Activated CD4-positive, alpha-beta T cell treated with anti-CD3 and anti-CD28 coated beads for 36 hours (primary cell): Measurements from ENCODE around the gene ITGA11. TPM values are rescaled to one million over a fixed set of nuclear protein-coding genes. Genes with fewer than 3 reads are reported as not detected.

Experiments
- ATAC-seq: fragments of 200-7000 bp; cut with Tn5 transposase; one replicate; pipeline ENCODE4 v1.10.0; 2021; ENCODE audit warnings: mild to moderate bottlenecking, moderate library complexity
- CTCF ChIA-PET: fragments of 350-600 bp; sonication (Branson Sonifier 250); formaldehyde crosslinking; loops from one replicate; lab custom pipeline; 2021; ENCODE audit warnings: antibody characterized with exemption; lab: Charles Lee
- POLR2A ChIA-PET: fragments of 350-600 bp; sonication (Branson Sonifier 250); formaldehyde crosslinking; loops from one replicate; lab custom pipeline; 2021; ENCODE audit warnings: antibody characterized with exemption, inconsistent platforms; lab: Charles Lee
- DNase-seq: peaks from one replicate; pipeline ENCODE4 v3.0.0-alpha.2; 2020
- H3K27ac Mint-ChIP-seq: one replicate; pipeline ENCODE4 v1.8.0; 2021; ENCODE audit warnings: mixed read lengths
- H3K27me3 Mint-ChIP-seq: one replicate; pipeline ENCODE4 v1.8.0; 2021; ENCODE audit warnings: mixed read lengths
- H3K36me3 Mint-ChIP-seq: one replicate; pipeline ENCODE4 v1.8.0; 2021; ENCODE audit warnings: low read depth, mixed read lengths
- H3K4me1 Mint-ChIP-seq: one replicate; pipeline ENCODE4 v1.8.0; 2021; ENCODE audit warnings: mixed read lengths
- H3K4me3 Mint-ChIP-seq: one replicate; pipeline ENCODE4 v1.8.0; 2021; ENCODE audit warnings: mild to moderate bottlenecking, moderate library complexity, mixed read lengths
- H3K9me3 Mint-ChIP-seq: one replicate; pipeline ENCODE4 v1.8.0; 2021; ENCODE audit warnings: low read depth, mixed read lengths
- intact Hi-C, 2 experiments: fragments of 100-400 bp; cut with DNase I in 1 of 2; cut with micrococcal nuclease in 1 of 2; formaldehyde crosslinking; loops; one replicate each; pipeline versions ENCODE4 v1.14.2 to v1.15.1; 2022 to 2024; cut with DNase I, micrococcal nuclease
- total RNA-seq, 2 experiments: library from RNA; stranded (reverse); gene quantifications; one replicate each; pipeline ENCODE4 v1.2.3, GENCODE V29; 2021

ITGA11 gene
- total RNA-seq, 2 experiments from 2014 or later, result 2.9 to 3.2 TPM

DNA sequence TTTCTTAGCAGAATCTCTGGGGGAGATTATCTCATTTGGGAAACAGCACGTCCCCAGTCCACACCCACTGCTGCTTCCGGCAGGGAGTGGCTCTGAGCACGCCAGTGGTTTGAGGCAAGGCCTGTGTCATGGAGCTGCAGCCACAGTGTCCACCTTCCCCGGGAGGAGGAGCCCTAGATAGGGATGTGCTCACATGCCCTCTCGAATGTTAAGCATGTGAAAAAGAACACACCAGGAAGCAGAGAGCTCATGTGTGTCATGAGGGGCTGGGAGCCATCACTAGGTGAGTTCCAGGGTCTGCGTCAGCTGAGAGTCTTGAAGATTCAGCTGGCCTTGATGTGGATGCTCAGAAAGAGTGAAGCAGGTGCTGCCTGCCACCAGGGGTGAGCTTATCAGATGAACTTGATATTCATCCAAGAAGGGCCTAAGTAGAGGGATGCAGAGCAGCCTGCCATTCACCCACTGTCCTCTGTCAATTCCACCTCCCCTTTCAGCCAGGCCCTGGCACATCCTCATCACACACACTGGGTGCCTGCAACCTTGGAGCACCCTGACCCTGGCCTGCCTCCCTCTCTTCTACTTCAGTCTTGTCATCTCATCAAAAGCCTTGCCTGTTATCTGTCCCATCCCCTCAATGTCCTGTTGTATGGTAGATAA is 16.3 kb downstream of the ITGA11 start:
- no peaks in the 10 kb centered on the region for H3K4me1 Mint-ChIP-seq
- H3K27me3 Mint-ChIP-seq, result no peaks in the 10 kb centered on the region
- CTCF ChIA-PET, result no interaction called here
- ATAC-seq (no peak), DNase-seq (no peak)
- intact Hi-C loops, result no loop called here
- no peaks in the 10 kb centered on the region for H3K36me3 Mint-ChIP-seq
- POLR2A ChIA-PET, result no interaction called here
- H3K4me3 Mint-ChIP-seq, result no peak overlapping the region
- no peak overlapping the region for H3K27ac Mint-ChIP-seq
- no peaks in the 10 kb centered on the region for H3K9me3 Mint-ChIP-seq

DNA sequence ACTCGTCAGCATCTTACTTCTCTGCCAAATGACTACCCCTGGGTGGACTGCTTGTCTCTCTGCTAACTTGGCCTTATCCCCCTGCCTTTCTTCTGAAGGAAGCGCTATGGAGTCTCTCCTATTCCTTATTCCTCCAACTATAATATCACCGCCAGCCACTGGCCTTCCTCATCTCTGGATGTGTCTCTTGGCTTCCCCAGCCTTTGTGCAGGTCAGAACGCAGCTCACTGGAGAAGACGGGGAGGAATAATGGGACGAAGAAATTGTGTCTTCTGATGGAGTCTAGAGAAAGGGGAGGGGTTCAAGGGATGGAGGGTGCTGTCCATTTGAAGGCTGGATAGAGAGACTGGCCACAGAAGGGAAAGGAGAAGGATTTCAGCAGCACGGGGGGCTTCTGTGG is 16.9 kb downstream of the ITGA11 start:
- Mint-ChIP-seq H3K4me3 (no peak overlapping the region), H3K27me3 (no peaks in the 10 kb centered on the region), H3K9me3 (no peaks in the 10 kb centered on the region), H3K27ac (no peak overlapping the region), H3K4me1 (no peaks in the 10 kb centered on the region), H3K36me3 (no peaks in the 10 kb centered on the region)
- ChIA-PET CTCF (no interaction called here), POLR2A (no interaction called here)
- intact Hi-C loops, result no loop called here
- ATAC-seq (no peak), DNase-seq (no peak)

DNA sequence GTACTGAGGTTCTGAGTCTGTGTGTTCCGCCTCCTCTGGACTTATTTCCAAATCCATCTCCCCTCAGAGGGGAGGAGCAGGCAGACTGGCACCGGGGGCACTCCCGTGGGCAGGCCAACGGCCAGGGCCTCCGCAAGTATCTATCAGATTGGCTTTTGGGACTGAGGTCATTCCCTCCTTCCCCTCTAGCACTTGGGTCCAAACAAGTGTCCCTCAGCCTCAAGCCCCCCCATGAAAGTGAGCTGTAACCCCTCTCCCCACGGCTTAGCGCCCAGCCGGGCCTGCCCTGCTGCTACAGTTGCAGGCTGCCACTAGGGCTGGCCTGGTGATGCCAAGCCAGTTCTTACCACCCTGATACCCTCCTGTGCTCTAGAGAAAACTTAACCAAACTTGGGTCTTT is 17.4 kb downstream of the ITGA11 start:
- ChIA-PET POLR2A (no interaction called here), CTCF (no interaction called here)
- Mint-ChIP-seq H3K27me3 (no peaks in the 10 kb centered on the region), H3K4me1 (no peaks in the 10 kb centered on the region), H3K4me3 (no peak overlapping the region), H3K27ac (no peak overlapping the region), H3K36me3 (no peaks in the 10 kb centered on the region), H3K9me3 (no peaks in the 10 kb centered on the region)
- ATAC-seq, result no peak
- intact Hi-C loops, result no loop called here
- no peak for DNase-seq

DNA sequence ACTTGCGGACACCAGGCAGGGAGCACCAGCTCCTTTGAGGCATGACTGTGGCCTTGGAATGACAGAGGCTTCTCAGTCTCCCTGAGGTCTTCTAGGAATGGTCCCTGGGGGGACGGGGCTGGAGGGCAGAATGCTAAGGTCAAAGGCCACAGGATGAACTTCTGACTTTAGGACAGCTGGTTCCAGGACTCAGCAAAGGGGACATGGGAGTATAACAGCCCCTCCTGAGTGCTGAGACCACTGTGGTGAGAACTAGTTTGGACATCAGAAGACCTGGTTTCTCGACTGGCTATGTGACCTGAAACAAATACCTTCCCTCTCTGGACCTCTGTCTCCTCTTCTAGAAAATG is 17.8 kb downstream of the ITGA11 start:
- no peaks in the 10 kb centered on the region for H3K27me3 Mint-ChIP-seq
- POLR2A ChIA-PET, result no interaction called here

DNA sequence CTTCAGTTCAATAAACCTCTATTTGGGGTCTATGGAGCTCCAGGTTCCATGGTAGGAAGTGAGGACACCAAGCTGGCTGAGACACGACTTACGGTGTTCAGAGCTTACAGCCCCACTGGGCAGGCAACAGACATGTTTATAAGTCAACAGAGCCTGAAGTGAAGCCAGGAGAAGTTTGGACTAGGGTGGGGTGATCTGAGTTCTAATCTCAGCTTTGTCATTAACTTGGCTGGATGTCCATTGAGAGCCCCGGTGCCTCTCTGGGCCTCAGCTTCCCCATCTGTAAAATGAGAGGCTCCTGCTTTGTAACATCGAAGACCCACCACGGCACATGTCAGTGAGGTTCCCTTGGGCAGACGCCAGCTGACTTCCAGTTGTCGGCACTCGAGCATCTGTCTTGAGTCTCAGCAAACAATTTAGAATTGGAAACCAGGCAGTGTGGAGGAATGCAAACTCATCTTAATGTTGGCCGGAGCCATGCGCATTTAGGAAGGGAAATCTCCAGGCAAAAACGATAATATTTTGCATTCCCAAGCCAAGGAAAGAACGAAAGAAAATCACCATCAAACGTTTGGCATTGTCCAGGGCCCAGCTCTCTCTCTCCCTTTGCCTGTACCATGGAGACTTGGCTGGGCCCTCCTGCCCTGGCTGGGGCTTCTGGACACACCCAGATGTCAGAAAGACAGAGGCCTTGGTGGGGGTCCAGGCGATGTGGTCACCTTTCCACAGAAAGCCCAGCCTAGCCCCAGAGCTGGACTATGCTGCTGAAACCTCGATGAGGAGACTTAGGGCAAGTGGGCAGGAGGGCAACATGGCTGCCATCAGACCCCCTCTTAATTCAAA is 18.4 kb downstream of the ITGA11 start:
- DNase-seq, result no peak
- ATAC-seq, result no peak
- H3K27ac Mint-ChIP-seq, result no peak overlapping the region
- intact Hi-C loops, result no loop called here
- CTCF ChIA-PET, result no interaction called here
- no peaks in the 10 kb centered on the region for H3K4me1 Mint-ChIP-seq
- H3K4me3 Mint-ChIP-seq, result no peak overlapping the region
- H3K9me3 Mint-ChIP-seq, result no peaks in the 10 kb centered on the region
- no peaks in the 10 kb centered on the region for H3K27me3 Mint-ChIP-seq
- POLR2A ChIA-PET, result no interaction called here
- no peaks in the 10 kb centered on the region for H3K36me3 Mint-ChIP-seq

More for the DNA sequence above, 17.8 kb downstream of the ITGA11 start:
- intact Hi-C loops, result no loop called here
- no peaks in the 10 kb centered on the region for H3K36me3 Mint-ChIP-seq
- no peak overlapping the region for H3K4me3 Mint-ChIP-seq
- H3K9me3 Mint-ChIP-seq, result no peaks in the 10 kb centered on the region
- CTCF ChIA-PET, result no interaction called here
- DNase-seq, result no peak
- ATAC-seq, result no peak
- H3K27ac Mint-ChIP-seq, result no peak overlapping the region
- no peaks in the 10 kb centered on the region for H3K4me1 Mint-ChIP-seq

DNA sequence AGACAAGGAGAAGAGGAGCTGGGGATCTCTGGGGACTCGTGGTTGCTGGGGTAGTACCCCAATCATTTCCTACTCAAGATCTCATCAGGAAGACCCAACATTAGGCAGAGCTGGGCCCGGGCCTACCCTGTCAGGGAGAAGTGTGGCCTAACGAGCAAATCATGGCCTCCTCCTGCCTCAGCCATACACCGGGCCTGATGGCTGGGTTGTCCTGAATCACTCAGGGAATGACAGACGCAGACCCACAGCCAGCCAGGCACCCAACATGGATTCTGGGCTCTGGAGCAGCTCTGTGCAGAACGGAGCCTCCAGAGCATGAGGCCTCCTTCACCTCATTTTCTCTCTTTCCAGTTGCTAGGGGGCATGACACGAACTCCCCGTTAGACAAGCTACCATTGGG is 19.7 kb downstream of the ITGA11 start:
- H3K4me1 Mint-ChIP-seq, result no peaks in the 10 kb centered on the region
- ChIA-PET POLR2A (no interaction called here), CTCF (interaction anchor here (0.5 to 0.6 kb wide), 2 partner anchors 77 to 229 kb away, joined by 3 read pairs; no protein-coding TSS in a partner anchor)
- ATAC-seq (no peak), DNase-seq (no peak)
- no peaks in the 10 kb centered on the region for H3K27me3 Mint-ChIP-seq
- intact Hi-C loops, result no loop called here
- no peak overlapping the region for H3K4me3 Mint-ChIP-seq
- no peaks in the 10 kb centered on the region for H3K36me3 Mint-ChIP-seq
- H3K9me3 Mint-ChIP-seq, result no peaks in the 10 kb centered on the region
- H3K27ac Mint-ChIP-seq, result no peak overlapping the region

DNA sequence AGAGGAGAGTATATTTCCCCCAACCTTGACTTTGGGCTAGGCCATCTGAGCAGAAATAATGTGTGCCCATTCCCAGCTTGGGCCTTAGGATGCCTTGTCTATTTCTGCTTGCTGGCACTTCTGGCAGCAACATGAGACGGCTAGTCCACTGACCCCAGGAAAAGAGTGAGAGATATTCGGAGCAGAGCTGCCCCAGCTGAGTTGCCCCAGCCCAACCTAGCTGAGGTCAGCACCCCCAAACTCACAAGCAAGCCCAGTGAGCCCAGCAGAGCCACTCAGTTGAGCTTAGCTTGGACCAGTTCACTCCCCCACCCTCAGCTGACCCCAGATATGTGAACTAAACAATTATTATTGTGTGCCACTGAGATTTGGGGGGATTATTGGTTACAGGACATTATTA is 20.2 kb downstream of the ITGA11 start:
- H3K36me3 Mint-ChIP-seq, result no peaks in the 10 kb centered on the region
- POLR2A ChIA-PET, result no interaction called here
- intact Hi-C loops, result no loop called here
- no peaks in the 10 kb centered on the region for H3K27me3 Mint-ChIP-seq
- CTCF ChIA-PET, result interaction anchor here (0.5 to 2.0 kb wide), 3 partner anchors 20 to 229 kb away, joined by 3 to 5 read pairs (median 3); no protein-coding TSS in a partner anchor
- DNase-seq, result no peak
- H3K9me3 Mint-ChIP-seq, result no peaks in the 10 kb centered on the region
- no peak overlapping the region for H3K27ac Mint-ChIP-seq
- ATAC-seq, result no peak
- H3K4me3 Mint-ChIP-seq, result no peak overlapping the region
- no peaks in the 10 kb centered on the region for H3K4me1 Mint-ChIP-seq

DNA sequence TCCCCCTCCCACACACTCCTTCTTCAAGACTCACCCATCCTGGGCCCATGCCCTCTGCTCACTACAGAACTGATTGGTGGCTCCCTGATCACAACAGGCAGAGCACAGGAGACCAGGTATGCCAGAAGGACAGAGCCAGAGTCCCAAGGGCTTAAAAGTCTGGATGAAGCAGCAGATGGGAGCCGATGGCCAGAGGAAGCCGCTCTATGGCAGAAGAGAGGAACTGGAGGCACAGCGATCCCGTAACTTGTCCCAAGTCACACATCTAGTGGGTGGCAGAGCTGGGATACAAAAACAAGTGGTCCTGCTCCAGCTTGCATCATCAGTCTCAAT is 20.7 kb downstream of the ITGA11 start:
- POLR2A ChIA-PET, result no interaction called here
- CTCF ChIA-PET, result interaction anchor here (0.7 to 2.0 kb wide), 2 partner anchors 20 to 105 kb away, joined by 3 to 5 read pairs; no protein-coding TSS in a partner anchor
- H3K4me3 Mint-ChIP-seq, result no peak overlapping the region
- no peaks in the 10 kb centered on the region for H3K4me1 Mint-ChIP-seq
- DNase-seq (no peak), ATAC-seq (no peak)
- no peaks in the 10 kb centered on the region for H3K27me3 Mint-ChIP-seq
- intact Hi-C loops, result no loop called here
- H3K27ac Mint-ChIP-seq, result no peak overlapping the region
- no peaks in the 10 kb centered on the region for H3K9me3 Mint-ChIP-seq
- no peaks in the 10 kb centered on the region for H3K36me3 Mint-ChIP-seq

DNA sequence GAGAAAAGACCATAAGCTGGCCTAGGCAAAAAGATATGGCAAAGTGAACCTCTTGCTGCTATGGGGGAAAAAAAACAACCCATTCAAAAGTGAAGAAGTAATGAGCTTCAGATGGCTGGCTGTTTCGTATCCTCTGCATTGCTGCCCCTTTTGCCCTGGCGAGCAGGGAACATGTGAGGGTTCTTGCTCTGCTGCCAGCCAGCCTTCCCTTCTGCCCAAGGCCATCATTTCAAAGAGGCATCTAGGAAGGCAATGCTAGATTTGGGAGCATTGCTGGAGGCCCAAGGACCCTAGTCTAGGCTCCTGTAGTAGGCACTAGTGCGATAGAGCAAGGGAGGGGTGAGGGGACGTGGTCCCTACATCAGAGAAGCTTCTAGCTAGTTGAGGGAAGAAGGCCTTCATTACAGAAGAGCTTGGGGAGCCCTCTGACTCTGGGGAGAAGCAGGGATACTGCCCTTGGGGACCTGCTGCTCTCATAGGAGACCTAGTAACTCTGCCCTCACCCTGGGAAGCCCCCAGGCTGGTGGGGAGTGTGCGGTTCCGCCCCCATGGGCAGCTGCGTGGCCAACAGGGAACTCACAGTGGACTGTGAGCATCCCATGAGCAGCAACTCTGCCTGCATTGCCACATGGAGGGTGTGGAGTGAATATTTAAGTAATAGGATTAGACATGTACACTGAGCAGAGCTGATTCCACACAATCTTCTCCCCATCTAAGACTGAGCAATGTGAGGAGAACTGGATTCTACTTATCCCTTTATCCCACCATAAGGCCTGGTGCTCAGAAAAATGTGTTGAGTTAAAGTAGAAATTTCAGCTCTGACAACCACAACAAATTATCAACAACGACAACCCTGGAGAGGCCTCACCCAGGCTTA is 21.3 kb downstream of the ITGA11 start:
- ATAC-seq, result no peak
- no peaks in the 10 kb centered on the region for H3K9me3 Mint-ChIP-seq
- H3K4me3 Mint-ChIP-seq, result no peak overlapping the region
- H3K36me3 Mint-ChIP-seq, result no peaks in the 10 kb centered on the region
- ChIA-PET POLR2A (no interaction called here), CTCF (interaction anchor here (0.7 to 2.0 kb wide), 2 partner anchors 19 to 104 kb away, joined by 3 to 5 read pairs; no protein-coding TSS in a partner anchor)
- H3K27ac Mint-ChIP-seq, result no peak overlapping the region
- DNase-seq, result no peak
- no peaks in the 10 kb centered on the region for H3K4me1 Mint-ChIP-seq
- intact Hi-C loops, result no loop called here
- H3K27me3 Mint-ChIP-seq, result no peaks in the 10 kb centered on the region

DNA sequence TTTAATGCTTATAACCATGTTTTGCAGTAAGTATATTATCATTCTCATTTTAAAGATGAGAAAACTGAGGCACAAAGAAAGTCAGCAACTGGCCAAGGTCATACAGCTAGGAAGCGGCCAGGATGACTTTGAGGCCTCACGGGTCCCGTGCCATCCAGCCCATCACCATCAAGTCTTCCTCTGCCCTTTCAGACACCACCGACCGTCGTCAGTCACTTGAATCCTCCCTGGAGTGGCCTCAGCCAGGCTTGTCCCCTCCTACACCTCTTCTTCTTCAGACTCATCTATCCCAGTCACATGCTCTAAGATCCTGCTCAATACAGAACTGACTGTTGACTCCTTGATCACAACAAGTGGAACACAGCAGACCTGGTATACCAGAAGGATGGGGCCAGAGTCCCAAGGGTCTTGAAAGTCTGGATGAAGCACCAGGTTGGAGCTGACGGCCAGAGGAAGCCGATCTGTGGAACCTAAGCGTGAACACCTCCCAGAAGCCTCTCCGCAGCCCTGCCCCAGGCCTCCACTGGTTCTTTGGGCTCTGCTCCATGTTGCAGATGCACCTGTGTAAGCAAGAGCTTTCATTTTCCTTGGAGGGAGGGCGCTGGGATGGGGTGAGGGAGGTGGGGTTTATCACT is 22.1 kb downstream of the ITGA11 start:
- ATAC-seq (no peak), DNase-seq (no peak)
- POLR2A ChIA-PET, result no interaction called here
- no peaks in the 10 kb centered on the region for H3K9me3 Mint-ChIP-seq
- H3K4me1 Mint-ChIP-seq, result no peaks in the 10 kb centered on the region
- CTCF ChIA-PET, result interaction anchor here (0.9 to 2.0 kb wide), 3 partner anchors 17 to 124 kb away, joined by 3 to 6 read pairs (median 5); no protein-coding TSS in a partner anchor
- H3K27ac Mint-ChIP-seq, result no peak overlapping the region
- H3K27me3 Mint-ChIP-seq, result no peaks in the 10 kb centered on the region
- intact Hi-C loops, result no loop called here
- no peak overlapping the region for H3K4me3 Mint-ChIP-seq
- H3K36me3 Mint-ChIP-seq, result no peaks in the 10 kb centered on the region

DNA sequence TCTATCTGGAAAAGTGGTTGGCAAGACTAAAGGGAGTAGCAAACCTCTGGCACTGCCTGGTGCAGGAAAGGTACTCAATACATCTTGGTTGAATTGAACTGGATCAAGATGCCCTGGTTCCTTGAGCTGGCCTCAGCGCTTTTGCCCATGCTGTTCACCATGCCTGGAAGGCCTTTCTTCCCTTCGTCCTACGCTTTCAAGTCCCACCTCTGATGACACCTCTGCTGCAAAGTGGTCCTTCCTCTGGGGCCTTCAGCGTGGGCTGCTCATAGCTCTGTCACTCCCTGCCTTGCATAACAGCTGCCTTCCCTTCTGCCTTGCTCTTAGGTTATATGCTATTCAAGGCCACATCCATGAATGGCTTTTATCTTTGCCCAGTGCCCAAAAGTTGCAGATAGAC is 23.0 kb downstream of the ITGA11 start:
- Mint-ChIP-seq H3K9me3 (no peaks in the 10 kb centered on the region), H3K27me3 (no peaks in the 10 kb centered on the region), H3K36me3 (no peaks in the 10 kb centered on the region), H3K4me3 (no peak overlapping the region), H3K4me1 (no peaks in the 10 kb centered on the region), H3K27ac (no peak overlapping the region)
- POLR2A ChIA-PET, result no interaction called here
- CTCF ChIA-PET, result interaction anchor here (0.9 to 1.2 kb wide), 2 partner anchors 16 to 125 kb away, joined by 3 to 6 read pairs; no protein-coding TSS in a partner anchor
- no peak for DNase-seq
- intact Hi-C loops, result no loop called here
- no peak for ATAC-seq
